ENCODE data around the gene SMG7.

DNA sequence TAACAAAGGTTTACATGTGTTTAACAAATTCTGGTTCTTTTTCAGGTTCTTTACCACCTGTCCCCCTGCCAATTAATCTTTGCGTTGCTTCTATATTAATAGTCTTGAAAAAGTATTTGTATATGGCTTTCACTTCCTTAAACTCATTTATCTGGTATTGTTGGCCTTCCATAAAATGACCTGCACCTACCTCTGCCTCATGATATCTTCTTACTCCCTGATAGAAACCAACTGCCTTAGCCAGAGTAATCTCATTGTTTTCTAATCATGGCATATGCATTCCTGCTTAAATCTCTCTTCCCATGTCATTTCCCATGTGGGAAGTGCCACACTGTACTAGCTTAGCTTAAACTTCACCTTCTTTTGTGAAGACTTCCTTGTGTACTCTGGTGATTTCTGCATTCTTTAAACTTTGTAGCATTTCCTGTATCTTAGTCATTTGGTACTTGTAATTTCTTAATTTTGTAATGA, 8.7 kb downstream of the SMG7 start:
- TF ChIP-seq, protein P1, sequence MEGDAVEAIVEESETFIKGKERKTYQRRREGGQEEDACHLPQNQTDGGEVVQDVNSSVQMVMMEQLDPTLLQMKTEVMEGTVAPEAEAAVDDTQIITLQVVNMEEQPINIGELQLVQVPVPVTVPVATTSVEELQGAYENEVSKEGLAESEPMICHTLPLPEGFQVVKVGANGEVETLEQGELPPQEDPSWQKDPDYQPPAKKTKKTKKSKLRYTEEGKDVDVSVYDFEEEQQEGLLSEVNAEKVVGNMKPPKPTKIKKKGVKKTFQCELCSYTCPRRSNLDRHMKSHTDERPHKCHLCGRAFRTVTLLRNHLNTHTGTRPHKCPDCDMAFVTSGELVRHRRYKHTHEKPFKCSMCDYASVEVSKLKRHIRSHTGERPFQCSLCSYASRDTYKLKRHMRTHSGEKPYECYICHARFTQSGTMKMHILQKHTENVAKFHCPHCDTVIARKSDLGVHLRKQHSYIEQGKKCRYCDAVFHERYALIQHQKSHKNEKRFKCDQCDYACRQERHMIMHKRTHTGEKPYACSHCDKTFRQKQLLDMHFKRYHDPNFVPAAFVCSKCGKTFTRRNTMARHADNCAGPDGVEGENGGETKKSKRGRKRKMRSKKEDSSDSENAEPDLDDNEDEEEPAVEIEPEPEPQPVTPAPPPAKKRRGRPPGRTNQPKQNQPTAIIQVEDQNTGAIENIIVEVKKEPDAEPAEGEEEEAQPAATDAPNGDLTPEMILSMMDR (IDR thresholded peaks at IDR 0.05; ENCODE audit: poor library complexity, severe bottlenecking), result no peak
- no peak for TF ChIP-seq TAF1 (IDR thresholded peaks at IDR 0.05; ENCODE audit: low read depth)
- no peak for TF ChIP-seq EZH2 (IDR thresholded peaks at IDR 0.05; ENCODE audit: borderline replicate concordance, insufficient read depth, low read length, poor library complexity, severe bottlenecking)

All from neural cell (in vitro differentiated cells).